Adipose tissue (tissue), 3 donors: ENCODE data around the gene ORC4. TPM values are rescaled to one million over a fixed set of nuclear protein-coding genes. Genes with fewer than 3 reads are reported as not detected.

Experiments
- H3K27ac ChIP-seq: one replicate; pipeline ENCODE4 v1.5.1; 2013; ENCODE audit warnings: low read depth, low read length
- WGBS, 3 donors: extraction: QIAGEN DNeasy Blood & Tissue Kit; methylation state at CpG; one replicate each; pipeline ENCODE4 v1.1.7; 2013; 5-methylcytosine and 5-hydroxymethylcytosine counted together
- polyA plus RNA-seq, 3 donors: library from polyadenylated mRNA; stranded (reverse); fragments of 200-250 nt; gene quantifications; one replicate each; pipeline ENCODE4 v1.2.3, GENCODE V29; 2013
- donor health status: healthy with polysubstance abuse.
- donor health status: Bipolar disorder and iron deficiency.
- donor health status: healthy.

ORC4 gene
- polyA plus RNA-seq, 3 donors: 8.3 to 14.4 (median 8.9) TPM

DNA sequence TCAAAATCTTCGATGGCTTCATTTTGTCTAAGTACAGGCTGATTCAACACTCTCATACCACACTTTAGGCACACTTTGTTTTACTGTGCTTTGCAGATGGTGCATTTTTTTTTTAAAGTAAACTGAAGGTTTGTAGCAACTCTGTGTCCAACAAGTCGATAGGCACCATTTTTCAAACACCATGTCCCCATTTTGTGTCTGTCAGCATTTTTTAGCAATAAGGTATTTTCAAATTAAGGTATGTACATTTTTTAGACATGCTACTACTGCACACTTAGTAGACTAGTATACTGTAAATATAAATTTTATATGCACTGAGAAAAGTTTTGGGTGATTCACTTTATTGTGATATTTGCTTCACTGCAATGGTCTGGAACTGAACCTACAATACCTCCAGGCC, 44.4 kb downstream of the ORC4 start:
- no peak overlapping the region for H3K27ac ChIP-seq
- 81 to 91% (median 81%) methylated on average over 2 of the region's 2 CpGs for WGBS, 3 donors

DNA sequence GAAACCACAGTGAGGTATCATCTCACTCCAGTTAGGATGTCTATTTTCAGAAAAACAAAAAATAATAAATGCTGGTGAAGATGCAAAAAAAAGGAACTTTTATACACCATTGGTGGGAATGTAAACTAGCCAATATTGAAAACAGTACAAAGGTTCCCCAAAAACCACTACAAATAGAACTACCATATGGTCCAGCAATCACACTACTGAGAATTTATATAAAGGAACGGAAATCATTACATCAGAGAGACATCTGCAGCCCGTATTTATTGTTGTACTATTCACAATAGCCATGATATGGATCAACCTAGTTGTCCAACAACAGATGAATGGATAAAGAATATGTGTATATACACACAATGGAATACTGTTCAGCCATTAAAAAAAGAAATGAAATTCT, 52.0 kb downstream of the ORC4 start:
- no peak overlapping the region for H3K27ac ChIP-seq
- 93 to 96% (median 94%) methylated on average over 2 of the region's 2 CpGs for WGBS, 3 donors

DNA sequence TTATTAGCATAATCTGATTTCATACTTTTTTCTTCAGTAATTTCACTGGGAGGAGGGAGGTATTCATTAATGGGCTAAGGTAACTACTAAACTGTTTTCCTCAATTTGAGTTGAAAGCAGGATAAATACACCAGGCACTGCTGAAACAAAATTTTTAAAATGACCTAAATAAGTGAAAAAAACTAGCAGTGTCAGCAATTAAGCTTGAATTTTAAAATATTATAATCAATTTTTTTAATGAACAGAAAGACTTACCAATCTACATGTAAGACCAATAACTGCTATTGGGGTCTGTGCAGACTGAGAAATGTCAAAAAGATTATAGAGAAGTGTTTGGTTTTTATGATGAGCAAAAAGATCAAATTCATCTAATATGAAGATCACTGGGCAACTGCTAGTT, 68.4 kb downstream of the ORC4 start:
- H3K27ac ChIP-seq: no peak overlapping the region

DNA sequence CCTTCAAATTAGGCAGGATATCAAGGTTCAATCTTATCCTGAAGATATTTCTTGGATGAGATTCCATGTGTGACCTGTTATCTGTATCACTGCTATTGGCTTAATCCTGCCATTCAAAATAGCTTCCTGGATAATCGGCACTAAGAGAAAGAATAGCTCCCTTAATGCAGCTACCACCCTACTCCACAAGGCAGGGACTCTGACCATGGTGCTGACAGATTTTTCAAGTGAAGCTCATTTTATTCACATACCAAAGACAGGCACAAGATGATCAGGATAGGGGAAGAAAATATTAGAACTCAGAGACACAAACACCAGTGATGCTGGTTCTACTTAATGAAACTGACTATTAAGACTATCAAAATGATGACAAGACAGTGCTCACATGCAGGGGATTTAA, 74.9 kb downstream of the ORC4 start:
- 46 to 59% (median 49%) methylated on average over 1 of the region's 1 CpG for WGBS, 3 donors
- H3K27ac ChIP-seq: no peak overlapping the region

DNA sequence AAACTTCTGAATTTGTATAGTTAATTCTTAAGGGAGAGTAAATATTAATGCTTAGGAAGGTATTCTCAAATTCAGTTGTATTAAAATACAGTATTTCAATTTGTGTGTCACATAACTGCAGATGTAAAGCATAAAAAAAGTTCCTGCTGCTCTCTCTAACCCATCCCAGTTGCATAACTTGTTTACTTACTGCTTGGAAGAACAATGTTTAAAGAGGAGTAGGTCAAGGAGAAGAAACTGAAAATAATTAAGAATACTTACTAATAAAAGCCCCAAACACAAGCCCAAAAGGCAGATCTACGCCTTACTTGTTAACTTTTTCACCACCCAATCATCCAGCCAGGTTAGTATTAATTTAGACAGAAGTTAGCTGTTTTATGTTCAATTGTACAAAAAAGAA, 81.2 kb downstream of the ORC4 start:
- WGBS, 3 donors: 88 to 92% (median 89%) methylated on average over 1 of the region's 1 CpG

DNA sequence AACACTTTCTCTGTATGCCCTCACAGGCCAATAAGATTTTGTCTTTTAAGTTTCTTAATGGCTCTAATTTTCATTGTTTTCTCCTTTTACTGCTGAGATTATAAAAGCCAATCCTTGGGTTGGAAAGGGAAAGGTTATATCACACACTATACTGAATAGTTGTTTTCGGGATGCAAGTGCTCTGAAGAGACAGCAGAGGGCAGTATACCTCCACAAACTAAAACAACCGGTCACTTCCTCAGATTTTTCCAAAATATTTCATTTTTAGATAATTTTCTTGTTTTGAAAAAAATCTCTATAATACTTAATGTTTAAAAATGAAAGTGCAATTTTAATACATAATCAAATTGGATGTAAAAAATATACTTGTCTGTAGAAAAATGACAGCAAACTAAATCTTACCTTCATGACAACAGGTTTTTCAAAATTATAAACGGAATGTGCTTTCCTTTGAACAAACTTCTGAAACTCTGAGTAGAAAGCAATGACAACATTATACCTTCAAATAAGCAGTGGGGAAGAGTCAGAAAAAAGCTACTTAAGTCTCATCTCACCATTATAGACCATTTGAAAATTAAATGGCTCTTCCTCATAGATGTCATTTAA, 82.7 kb downstream of the ORC4 start:
- 40 to 43% (median 41%) methylated on average over 3 of the region's 3 CpGs for WGBS, 3 donors
- H3K27ac ChIP-seq: no peak overlapping the region

More for the DNA sequence above, 81.2 kb downstream of the ORC4 start:
- no peak overlapping the region for H3K27ac ChIP-seq

DNA sequence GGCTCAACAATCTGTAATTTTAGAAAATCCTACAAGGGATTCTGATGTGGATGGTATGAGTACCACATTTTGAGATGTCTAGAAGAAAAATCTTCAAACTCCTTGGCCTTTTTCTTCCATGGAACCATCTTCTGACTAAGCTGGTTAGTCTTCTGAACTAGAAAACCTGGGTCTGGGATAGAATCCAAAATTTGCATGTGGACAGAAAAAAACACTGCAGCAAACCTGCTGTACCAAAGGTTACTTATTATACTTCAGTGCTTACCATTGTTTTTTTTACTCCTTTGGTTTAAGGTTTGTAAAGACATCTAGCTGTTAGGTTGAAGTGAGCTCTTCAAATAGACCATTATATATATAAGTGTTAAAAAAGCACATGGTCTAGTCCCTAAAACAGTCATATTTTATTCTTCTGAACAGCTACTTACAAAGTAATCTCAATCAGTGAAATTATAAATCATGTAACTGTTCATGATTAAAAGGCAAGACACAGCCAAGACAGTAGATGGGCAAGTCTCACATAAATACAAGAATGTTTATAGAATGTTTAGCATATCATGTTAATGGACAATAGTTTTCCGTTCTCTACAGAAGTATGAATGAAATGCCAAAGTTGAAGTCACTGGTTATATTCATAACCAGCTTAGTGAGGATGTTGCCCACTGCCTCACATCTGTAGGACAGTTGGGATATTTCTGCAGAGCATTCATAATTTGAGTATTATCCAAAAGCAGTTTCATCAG, 85.5 kb downstream of the ORC4 start:
- 71 to 86% (median 83%) methylated on average over 1 of the region's 1 CpG for WGBS, 3 donors
- H3K27ac ChIP-seq: no peak overlapping the region

DNA sequence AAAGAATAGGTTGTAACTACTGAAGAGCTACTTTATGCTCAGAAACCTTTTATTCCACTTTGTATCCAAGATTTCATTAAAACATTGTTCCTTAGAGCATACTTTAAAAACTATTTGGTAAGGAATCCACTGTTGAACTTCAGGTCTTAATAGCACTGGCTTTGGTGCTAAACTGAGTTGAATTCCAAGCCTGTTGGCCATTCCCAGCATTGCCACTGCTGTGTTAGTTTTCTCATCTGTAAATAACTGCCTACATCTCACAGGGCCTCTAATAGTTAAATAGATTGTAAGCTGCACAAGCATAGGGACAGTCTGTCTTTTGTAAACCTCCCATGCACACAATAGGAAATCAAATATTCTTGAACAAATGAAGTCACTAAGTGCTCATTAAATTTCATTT, 86.6 kb downstream of the ORC4 start:
- no peak overlapping the region for H3K27ac ChIP-seq

DNA sequence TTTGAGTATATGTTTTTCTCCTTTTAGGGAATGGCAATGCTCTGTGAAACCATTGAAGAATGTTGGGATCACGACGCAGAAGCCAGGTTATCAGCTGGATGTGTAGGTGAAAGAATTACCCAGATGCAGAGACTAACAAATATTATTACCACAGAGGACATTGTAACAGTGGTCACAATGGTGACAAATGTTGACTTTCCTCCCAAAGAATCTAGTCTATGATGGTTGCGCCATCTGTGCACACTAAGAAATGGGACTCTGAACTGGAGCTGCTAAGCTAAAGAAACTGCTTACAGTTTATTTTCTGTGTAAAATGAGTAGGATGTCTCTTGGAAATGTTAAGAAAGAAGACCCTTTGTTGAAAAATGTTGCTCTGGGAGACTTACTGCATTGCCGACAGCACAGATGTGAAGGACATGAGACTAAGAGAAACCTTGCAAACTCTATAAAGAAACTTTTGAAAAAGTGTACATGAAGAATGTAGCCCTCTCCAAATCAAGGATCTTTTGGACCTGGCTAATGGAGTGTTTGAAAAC, 93.4 kb downstream of the ORC4 start:
- 98 to 99% (median 98%) methylated on average over 4 of the region's 4 CpGs for WGBS, 3 donors
- no peak overlapping the region for H3K27ac ChIP-seq

DNA sequence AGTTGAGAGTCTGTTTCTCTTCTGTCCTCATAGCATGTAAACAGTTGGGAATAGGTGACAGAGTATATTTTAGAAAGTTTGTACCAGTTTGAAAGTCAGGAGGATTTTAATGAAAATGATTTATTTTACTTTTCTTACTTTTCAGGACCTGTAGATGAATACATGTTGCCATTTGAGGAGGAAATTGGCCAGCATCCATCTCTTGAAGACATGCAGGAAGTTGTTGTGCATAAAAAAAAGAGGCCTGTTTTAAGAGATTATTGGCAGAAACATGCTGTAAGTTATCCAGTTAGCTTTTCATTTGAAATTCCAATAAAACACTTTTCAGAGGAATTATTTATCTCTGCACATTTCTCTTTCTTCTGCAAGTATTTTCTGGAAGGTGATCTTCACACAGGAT, 94.7 kb downstream of the ORC4 start:
- H3K27ac ChIP-seq: no peak overlapping the region

DNA sequence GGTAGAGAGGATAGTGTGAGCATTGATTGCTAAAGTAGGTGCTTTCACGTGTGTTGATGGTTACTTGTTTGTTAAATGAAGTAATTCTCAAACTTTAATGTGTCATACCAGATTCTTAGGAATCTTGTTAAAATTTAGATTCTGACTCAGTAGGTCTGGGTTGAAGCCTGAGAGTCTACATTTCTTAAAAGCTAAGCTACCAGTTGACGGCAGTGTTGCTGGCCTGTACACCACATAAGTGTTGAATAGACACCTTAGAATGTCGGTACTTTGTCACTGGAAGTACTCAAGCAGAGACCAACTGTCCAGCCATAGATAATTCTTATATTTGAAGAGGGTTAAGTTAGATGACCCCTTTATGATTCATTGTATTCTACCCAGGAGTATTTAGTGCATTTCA, 95.9 kb downstream of the ORC4 start:
- WGBS, 3 donors: 89 to 95% (median 93%) methylated on average over 3 of the region's 3 CpGs
- no peak overlapping the region for H3K27ac ChIP-seq

DNA sequence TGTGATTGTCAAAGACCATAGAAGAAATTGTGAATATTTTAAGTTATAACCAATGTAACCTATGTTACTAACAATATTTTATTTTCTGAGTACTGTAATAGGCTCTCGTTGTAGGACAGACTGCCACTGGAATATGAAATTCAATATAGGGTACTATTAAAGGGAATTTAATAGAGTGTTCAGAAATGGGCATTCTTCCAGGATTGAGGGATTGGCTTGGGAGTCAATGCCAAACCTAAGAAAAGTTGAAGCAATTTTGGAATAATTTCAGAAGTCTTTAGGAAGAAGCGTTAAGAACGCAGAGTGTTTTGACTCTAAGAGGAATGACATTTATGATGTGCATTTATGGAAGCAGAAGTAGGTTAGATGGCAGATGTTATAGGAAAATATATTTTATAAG, 96.7 kb downstream of the ORC4 start:
- 53 to 81% (median 53%) methylated on average over 3 of the region's 3 CpGs for WGBS, 3 donors

DNA sequence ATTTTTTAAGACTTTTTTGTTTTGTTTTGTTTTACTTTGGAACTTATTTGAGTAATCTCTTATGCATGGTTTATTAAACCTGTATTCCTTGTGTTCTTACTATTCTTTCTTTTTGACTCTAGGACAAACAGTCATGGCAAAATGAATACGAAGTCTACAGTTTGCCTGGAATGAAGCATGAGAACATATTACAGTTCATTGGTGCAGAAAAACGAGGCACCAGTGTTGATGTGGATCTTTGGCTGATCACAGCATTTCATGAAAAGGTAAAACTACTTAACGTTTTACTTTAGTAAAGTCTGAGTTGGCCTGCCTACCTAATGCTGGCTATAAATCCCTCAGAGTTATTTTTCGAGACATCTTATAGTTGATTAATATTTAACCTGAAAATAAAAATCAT, 103.4 kb downstream of the ORC4 start:
- WGBS, 3 donors: 77 to 86% (median 85%) methylated on average over 4 of the region's 4 CpGs
- no peak overlapping the region for H3K27ac ChIP-seq

More for the DNA sequence above, 96.7 kb downstream of the ORC4 start:
- H3K27ac ChIP-seq: no peak overlapping the region

DNA sequence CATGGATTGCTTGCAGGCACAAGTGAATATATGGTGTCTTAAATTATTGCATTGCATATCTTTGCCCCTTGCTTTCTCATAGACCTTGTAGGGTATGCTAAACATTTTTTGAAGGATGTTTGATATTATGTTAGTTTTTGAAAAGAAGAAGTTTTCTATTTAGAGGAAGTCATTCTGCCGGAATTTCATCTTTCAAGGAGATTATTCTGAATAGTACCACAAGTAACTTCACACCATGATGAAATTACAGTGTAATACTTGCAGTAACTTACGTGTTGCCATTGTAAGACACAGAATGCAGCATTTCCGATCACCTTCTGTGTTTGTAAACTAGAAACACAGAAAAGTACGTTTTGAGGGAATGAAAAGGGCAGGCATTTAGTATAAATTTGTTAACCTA, 103.8 kb downstream of the ORC4 start:
- H3K27ac ChIP-seq: no peak overlapping the region
- 57 to 86% (median 72%) methylated on average over 4 of the region's 4 CpGs for WGBS, 3 donors

DNA sequence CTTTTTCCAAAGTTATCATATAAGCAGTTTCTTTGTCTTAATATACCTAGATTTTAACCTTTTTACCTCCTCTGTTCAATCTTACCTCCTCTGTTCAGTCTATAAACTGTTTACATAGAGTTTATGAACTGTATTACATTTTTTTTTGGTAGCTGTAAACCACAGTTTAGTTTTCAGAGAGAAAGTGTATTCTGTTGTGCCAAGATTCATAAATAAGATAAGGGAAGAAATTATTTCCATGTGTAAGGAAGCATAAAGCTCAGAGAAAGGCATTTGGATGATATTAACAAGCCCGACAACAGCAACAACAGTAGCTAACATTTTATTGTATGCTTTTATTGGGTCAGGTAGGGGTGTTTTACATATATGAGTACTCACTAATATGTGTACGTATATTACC, 104.5 kb downstream of the ORC4 start:
- H3K27ac ChIP-seq: no peak overlapping the region
- WGBS, 3 donors: 86 to 95% (median 92%) methylated on average over 2 of the region's 2 CpGs

DNA sequence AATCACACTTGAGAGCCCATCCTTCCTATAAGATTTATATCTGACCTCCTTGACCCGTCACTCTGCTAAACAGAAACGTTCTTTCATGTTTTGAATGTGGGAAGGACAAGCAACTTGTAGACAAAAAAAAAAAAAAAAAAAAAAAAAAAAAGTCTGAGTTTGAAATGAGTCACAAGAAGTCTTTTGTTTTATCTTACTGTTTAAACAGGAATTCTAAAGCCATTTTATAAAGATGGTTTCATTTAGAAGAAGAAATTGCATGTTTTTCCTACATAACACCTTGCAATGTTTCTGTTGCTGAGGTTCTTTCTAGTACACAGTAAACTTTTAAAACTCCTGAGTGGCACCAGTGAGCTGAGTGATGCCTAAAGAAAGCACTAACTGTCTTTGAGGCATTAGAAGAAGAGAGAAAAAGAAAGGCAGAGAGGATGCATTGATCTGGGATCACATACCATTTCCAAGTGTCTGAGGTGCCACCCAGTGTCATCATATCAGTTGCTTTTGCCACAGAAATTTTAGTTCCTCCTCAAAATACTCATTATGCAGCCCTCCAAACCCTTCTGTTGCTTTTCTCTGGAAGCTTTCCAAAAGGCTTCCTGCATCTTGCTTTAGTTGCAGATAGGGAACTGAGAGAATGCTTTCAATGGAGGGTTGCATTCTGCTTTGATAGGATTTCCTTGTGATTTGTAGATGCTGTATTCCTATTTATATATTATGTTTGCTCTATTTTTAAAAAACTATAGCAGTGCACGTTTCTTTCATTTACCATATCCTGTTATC, 106.6 kb downstream of the ORC4 start:
- 30 to 38% (median 33%) methylated on average over 3 of the region's 3 CpGs for WGBS, 3 donors

DNA sequence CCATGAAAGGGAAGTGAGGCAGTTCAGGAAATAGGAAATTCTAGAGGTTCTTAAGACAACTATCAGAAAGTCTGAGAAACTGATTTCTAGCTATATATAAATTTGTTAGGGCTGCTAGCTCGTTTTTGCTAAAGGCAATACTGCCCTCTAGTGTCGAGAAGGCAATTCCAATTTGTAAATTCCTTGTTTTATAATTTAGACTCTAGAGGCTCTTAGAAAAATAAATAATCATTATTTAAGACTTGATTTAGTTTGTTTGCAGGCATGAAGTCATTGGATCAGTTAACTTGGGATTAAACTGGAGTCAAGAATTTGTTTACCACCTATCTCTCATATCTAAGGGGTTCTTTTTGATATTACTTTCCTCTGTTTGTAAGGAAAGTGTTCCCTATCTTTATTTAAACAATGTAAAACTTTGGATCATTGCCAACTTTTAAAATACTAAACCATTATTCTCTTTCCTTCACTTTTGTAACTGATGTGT, 109.5 kb downstream of the ORC4 start:
- 0% methylated on average over 2 of the region's 2 CpGs for WGBS, 3 donors
- H3K27ac ChIP-seq: no peak overlapping the region

More for the DNA sequence above, 106.6 kb downstream of the ORC4 start:
- no peak overlapping the region for H3K27ac ChIP-seq

DNA sequence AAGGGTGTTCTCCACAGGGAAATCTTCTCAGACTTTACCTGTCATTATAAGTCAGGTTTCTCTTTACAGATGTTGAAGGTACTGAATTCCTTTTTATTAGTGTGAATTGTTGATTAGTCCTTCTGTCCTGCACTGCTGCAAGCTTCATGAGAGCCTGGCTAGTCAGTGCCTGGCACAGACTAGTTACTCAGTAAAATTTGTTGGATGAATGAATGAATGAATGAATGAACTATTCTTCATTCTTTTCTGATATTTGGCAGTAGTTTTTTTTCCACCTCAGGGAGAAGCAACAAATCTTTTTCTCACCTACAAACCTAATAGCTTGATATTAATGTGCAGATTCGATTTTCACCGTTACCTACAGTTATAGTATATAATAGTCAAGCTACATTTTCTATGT, 111.4 kb downstream of the ORC4 start:
- H3K27ac ChIP-seq: no peak overlapping the region
- WGBS, 3 donors: 95 to 98% (median 96%) methylated on average over 2 of the region's 2 CpGs

DNA sequence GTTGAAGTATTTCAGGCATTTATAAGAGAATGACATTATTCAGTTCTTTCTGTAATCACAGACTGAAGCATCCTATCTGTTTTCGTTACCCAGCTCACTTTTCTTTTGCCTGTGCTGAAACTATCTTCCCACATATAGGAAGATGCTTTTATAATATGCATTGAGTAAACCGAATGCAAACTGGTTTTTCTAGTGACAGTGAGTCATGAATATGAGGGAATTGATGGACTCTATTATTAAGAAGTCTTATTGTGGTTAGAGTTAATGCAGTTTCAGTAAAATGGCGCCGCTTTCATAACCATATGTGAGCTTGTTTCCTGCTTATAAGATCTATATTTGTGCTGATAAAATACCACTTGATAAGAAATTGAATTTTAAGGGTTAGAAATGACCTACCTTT, 116.5 kb downstream of the ORC4 start:
- 90 to 93% (median 90%) methylated on average over 4 of the region's 4 CpGs for WGBS, 3 donors
- no peak overlapping the region for H3K27ac ChIP-seq
